ENCODE data around the gene CALN1.

- no peak for TF ChIP-seq CTCF (IDR thresholded peaks at IDR 0.05)
- TF ChIP-seq EP300 (IDR thresholded peaks at IDR 0.05): no peak
Observed at GRCh38 chr7:72292118-72292517, 120.0 kb downstream of the CALN1 start.

Data from ovary (tissue), 3 donors.